GM19395 (cell line): Measurements from ENCODE around the gene C1orf159.
"Not testable (repeated sequence)": the region's sequence is repeated elsewhere in the genome, so short reads cannot be mapped to it uniquely, and the experiment has no call there.

Experiments
- ATAC-seq: cut with Tn5 transposase; IDR thresholded peaks from one replicate; pipeline ENCODE4 v1.9.1; 2021; ENCODE audit warnings: mild to moderate bottlenecking, moderate library complexity; ENCODE audit not compliant: unreplicated experiment

C1orf159 gene

GRCh38 chr1:1069711-1070676 is 45.9 kb downstream of the C1orf159 start:
- no peak for ATAC-seq

GRCh38 chr1:1069056-1069710 is 46.7 kb downstream of the C1orf159 start:
- ATAC-seq = no peak

- no peak for ATAC-seq
Measured at GRCh38 chr1:1068517-1069055, 47.3 kb downstream of the C1orf159 start.

- no peak for ATAC-seq
Measured at GRCh38 chr1:1067860-1068516, 47.9 kb downstream of the C1orf159 start.

GRCh38 chr1:1067284-1067859 is 48.5 kb downstream of the C1orf159 start:
- ATAC-seq = no peak

GRCh38 chr1:1066403-1067283 is 49.2 kb downstream of the C1orf159 start:
- ATAC-seq = no peak

- not testable (repeated sequence) for ATAC-seq
Measured at GRCh38 chr1:1065940-1066304, 50.0 kb downstream of the C1orf159 start.

- no peak for ATAC-seq
Measured at GRCh38 chr1:1065265-1065939, 50.5 kb downstream of the C1orf159 start.

GRCh38 chr1:1063945-1064831 is 51.7 kb downstream of the C1orf159 start:
- ATAC-seq = peak; percentile 50

- ATAC-seq = no peak
Measured at GRCh38 chr1:1063261-1063944, 52.5 kb downstream of the C1orf159 start.

- ATAC-seq = no peak
Measured at GRCh38 chr1:1062348-1063163, 53.3 kb downstream of the C1orf159 start.

- no peak for ATAC-seq
Measured at GRCh38 chr1:1061682-1062345, 54.1 kb downstream of the C1orf159 start.

GRCh38 chr1:1060281-1061000 is 55.4 kb downstream of the C1orf159 start:
- ATAC-seq = no peak

- ATAC-seq = peak; percentile 66
Measured at GRCh38 chr1:1059494-1060280, 56.2 kb downstream of the C1orf159 start.

GRCh38 chr1:1058921-1059493 is 56.9 kb downstream of the C1orf159 start:
- peak; percentile 29 for ATAC-seq
